Activated naive CD4-positive, alpha-beta T cell treated with anti-CD3 and anti-CD28 coated beads, Interleukin-2, amount 50 U/mL, for 24 hours (primary cell): ENCODE measurements around the gene CHN2.

ENCODE experiments used
- H3K27ac Mint-ChIP-seq: one replicate; pipeline ENCODE4 v1.8.0; 2021; ENCODE audit warnings: mild to moderate bottlenecking, mixed read lengths
- H3K27me3 Mint-ChIP-seq: one replicate; pipeline ENCODE4 v1.8.0; 2021; ENCODE audit warnings: mixed read lengths
- H3K36me3 Mint-ChIP-seq: one replicate; pipeline ENCODE4 v1.8.0; 2021; ENCODE audit warnings: mixed read lengths
- H3K4me1 Mint-ChIP-seq: one replicate; pipeline ENCODE4 v1.8.0; 2021; ENCODE audit warnings: mixed read lengths
- H3K4me3 Mint-ChIP-seq: one replicate; pipeline ENCODE4 v1.8.0; 2021; ENCODE audit warnings: mild to moderate bottlenecking, mixed read lengths
- H3K9me3 Mint-ChIP-seq: one replicate; pipeline ENCODE4 v1.8.0; 2021; ENCODE audit warnings: mixed read lengths

The CHN2 gene

DNA sequence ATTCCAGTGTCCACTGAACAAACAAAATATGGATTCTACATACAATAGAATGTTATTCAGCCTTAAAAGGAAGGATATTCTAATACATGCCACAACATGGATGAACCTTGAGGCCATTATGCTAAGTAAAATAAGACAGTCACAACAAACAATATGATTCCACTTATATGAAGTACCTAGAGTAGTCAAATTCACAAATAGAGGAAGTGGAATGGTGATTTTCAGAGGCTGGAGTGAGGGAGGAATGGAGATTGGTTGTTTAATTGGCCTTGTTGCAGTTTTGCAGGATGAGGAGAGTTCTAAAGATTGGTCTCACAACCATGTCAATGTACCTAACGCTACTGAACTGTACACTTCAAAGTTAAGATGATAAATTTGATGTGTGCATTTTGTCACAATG lies 119.6 kb downstream of the CHN2 start:
- H3K4me1 Mint-ChIP-seq = no peaks in the 10 kb centered on the region

DNA sequence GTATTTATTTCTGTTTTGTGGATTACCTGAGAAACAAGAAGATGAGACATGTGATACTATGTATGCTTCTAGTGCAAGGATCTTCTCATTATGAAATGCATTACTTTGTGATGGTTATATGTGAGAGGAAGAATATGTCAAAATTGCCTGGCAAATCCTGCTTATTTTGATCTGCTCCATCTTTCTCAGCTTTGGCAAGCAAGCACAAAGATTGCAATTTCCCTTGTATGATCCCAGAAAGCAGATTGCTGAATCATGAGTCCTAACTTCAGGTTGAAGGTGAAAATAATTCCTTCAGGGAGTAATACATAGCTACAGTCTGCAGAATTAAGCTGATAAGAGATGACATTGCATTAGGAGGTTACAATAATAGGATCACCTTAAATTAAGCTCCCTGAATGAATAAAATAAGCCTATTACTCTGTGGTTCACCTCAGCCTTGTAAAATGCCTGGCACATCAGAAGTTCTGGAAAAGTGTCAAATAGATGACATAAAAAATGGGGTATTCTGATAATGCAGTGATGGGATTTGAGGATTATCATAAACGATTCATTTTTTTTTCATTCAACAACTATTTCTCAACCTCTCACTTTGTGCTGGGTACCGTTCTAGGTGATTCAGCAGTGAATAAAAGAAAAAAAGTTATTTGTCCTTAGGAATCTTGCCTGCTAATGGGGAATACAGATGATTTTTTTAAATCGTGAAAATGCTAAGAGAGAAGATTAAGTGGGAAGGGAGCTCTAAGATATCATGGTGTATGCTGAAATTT lies 120.7 kb downstream of the CHN2 start:
- Mint-ChIP-seq H3K36me3 (no peaks in the 10 kb centered on the region), H3K9me3 (peaks cover 7% of the 10 kb centered on the region), H3K4me1 (no peaks in the 10 kb centered on the region), H3K4me3 (no peak overlapping the region), H3K27ac (no peak overlapping the region), H3K27me3 (peaks cover 1% of the 10 kb centered on the region)

More for the DNA sequence above, 119.6 kb downstream of the CHN2 start:
- Mint-ChIP-seq H3K27ac (no peak overlapping the region), H3K4me3 (no peak overlapping the region), H3K36me3 (no peaks in the 10 kb centered on the region), H3K27me3 (peaks cover 1% of the 10 kb centered on the region), H3K9me3 (peaks cover 7% of the 10 kb centered on the region)

DNA sequence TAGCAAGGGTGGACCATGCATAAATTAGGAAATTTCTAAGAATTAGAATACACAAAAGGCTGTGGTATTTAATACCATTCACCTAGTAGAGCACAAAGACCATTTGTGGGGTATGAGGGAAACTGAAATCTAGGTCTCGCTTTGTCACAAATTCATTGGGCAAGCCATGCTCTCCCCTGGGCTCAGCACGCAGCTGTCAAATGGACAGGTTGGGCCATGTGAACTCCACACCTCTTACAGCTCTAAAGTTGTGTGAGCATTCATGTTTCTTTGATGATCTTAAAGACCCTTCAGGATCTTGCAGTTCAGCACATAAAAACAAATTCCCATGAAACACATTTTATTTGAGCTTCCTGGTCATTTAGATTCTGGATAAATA lies 121.3 kb downstream of the CHN2 start:
- peaks cover 7% of the 10 kb centered on the region for H3K9me3 Mint-ChIP-seq
- H3K36me3 Mint-ChIP-seq = no peaks in the 10 kb centered on the region
- no peak overlapping the region for H3K27ac Mint-ChIP-seq
- H3K27me3 Mint-ChIP-seq = peaks cover 1% of the 10 kb centered on the region
- no peak overlapping the region for H3K4me3 Mint-ChIP-seq
- H3K4me1 Mint-ChIP-seq = no peaks in the 10 kb centered on the region

DNA sequence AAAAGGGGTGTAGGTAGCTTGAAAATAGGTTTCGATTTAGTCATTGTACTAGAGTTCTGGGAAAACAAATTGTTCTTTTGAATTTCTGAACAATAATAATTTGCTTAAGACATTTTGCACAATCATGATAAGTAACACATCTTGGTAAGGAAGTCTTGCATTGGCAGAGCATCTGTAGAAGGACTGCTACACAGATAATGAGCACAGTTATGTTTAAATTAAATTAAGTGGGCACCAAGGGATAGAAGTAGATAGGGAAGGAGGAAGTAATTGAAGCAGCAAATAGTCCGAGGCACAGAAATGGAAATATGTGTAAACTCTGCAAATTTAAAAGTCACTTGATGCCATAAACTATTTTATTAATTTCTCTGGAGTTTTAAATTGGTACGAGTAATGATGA lies 122.4 kb downstream of the CHN2 start:
- H3K36me3 Mint-ChIP-seq = no peaks in the 10 kb centered on the region
- H3K4me3 Mint-ChIP-seq = no peak overlapping the region
- peaks cover 3% of the 10 kb centered on the region for H3K9me3 Mint-ChIP-seq
- H3K4me1 Mint-ChIP-seq = no peaks in the 10 kb centered on the region
- no peaks in the 10 kb centered on the region for H3K27me3 Mint-ChIP-seq
- H3K27ac Mint-ChIP-seq = no peak overlapping the region

DNA sequence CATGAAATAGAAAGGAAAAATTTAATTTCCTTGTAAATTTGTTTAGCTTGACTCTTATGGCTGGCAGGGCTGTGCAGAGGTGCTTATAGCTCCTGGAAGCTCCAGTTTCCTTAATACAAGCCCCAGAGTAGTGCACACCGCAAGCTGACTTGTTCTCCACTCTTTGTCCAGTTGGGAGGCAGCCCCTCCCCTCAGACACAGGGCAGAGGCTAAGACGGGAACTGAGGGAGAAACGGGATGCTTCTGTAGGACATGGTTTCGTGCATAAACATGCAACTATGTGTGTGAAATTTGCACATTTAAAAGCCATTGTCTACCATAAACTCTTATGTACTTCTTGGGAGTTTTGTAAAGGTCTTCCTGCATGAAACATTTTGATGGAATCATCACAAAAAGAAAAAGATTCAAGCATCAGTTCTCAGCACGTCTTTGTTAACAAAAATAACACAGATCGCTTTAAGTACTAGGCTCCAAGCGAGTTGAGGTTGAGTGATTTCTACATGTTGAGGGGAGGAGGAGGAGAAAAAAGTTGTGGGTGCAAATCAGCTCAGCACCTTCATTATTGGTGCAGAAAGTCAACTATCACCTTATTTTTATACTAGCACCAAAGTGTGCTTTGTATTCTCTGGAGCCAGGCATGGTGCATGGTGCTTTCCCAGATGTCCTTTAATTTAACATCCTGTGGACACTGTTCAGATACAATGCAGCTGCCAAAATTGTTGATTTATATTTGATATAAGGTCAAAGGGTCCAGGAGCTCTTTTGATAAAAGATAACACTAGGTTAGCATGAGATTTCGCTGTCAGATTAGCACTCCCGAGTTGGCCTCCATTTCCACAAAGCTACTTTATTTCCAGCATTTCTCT lies 124.5 kb downstream of the CHN2 start:
- H3K36me3 Mint-ChIP-seq = no peaks in the 10 kb centered on the region
- no peak overlapping the region for H3K4me3 Mint-ChIP-seq
- no peaks in the 10 kb centered on the region for H3K9me3 Mint-ChIP-seq
- H3K27ac Mint-ChIP-seq = no peak overlapping the region
- H3K4me1 Mint-ChIP-seq = no peaks in the 10 kb centered on the region
- no peaks in the 10 kb centered on the region for H3K27me3 Mint-ChIP-seq

DNA sequence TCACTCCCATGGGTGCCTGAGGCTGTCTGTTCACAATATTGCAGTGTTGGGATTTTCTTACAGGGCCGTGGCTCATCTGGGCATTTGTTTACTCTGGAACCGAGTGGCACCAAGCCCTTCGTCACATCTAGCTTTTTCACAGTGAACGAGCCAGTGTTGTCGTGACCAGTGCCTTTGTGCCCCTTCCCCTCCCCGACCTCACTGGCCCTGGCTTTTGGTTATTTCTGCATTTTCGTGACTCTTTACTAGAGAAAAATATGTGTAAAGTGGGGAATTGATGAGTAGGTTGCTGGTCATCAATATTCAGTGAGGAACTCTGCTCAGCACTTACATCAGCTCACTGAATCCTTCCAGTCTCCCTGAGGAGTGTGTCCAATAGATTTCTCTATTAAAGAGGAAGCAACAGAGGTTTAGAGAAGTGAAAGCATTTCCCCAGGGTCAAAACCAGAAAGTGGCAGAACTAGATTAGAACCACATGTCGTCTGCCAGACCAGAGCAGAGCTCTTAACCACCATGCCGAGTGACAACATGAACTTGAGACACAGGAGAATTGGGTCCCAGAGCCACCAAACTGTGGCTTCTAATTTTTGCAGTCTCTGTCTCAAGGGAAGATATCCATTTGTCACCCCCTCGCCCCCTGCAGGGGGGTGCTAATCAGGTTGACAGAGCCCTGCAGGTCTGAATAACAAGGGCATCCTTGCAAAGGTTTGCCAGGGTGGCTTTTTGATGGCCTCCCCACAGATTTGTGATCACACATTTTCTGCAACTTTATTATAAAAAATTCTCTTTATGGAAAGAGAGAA lies 125.3 kb downstream of the CHN2 start:
- no peaks in the 10 kb centered on the region for H3K9me3 Mint-ChIP-seq
- no peak overlapping the region for H3K4me3 Mint-ChIP-seq
- no peaks in the 10 kb centered on the region for H3K27me3 Mint-ChIP-seq
- H3K36me3 Mint-ChIP-seq = no peaks in the 10 kb centered on the region
- no peaks in the 10 kb centered on the region for H3K4me1 Mint-ChIP-seq
- H3K27ac Mint-ChIP-seq = no peak overlapping the region

- no peak overlapping the region for H3K27ac Mint-ChIP-seq
- no peaks in the 10 kb centered on the region for H3K9me3 Mint-ChIP-seq
- H3K4me1 Mint-ChIP-seq = no peaks in the 10 kb centered on the region
Measured at GRCh38 chr7:29320577-29320976, 126.0 kb downstream of the CHN2 start.

DNA sequence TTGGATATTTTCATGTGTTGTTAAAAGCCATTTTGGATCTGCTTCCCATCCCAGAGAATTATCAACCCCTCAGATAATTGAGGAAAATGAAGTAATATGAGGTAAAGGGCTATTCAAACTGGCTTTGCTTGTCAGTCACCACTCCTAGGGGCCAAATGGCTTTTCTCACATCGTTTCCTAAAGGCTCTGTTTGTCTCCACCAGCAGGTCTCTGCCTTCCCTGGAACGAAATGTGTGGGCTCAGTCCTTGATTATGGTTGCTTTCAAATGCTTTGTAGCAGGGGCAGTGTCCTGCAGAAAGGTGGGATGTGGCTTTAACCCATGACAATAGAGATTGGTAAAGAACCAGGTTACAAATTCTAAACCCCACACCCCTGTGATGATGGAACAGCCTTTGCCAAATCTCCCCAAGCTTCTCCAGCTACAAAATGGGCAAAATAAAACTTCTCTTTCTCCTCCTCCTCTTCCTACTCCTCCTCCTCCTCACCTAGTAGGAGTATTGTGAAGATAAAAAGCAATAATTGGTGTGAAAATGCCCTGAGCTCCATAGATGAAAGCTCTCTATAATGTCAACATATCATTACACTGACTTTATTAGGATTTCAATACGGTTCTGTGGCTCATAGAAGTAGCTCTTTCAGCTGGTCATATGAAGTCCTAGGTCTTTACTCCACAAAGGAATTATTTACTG lies 127.6 kb downstream of the CHN2 start:
- H3K9me3 Mint-ChIP-seq = peaks cover 5% of the 10 kb centered on the region
- H3K27me3 Mint-ChIP-seq = peaks cover 4% of the 10 kb centered on the region
- no peaks in the 10 kb centered on the region for H3K36me3 Mint-ChIP-seq
- no peak overlapping the region for H3K4me3 Mint-ChIP-seq
- no peaks in the 10 kb centered on the region for H3K4me1 Mint-ChIP-seq
- no peak overlapping the region for H3K27ac Mint-ChIP-seq

More at GRCh38 chr7:29320577-29320976, 126.0 kb downstream of the CHN2 start:
- H3K4me3 Mint-ChIP-seq = no peak overlapping the region
- H3K27me3 Mint-ChIP-seq = no peaks in the 10 kb centered on the region
- no peaks in the 10 kb centered on the region for H3K36me3 Mint-ChIP-seq

DNA sequence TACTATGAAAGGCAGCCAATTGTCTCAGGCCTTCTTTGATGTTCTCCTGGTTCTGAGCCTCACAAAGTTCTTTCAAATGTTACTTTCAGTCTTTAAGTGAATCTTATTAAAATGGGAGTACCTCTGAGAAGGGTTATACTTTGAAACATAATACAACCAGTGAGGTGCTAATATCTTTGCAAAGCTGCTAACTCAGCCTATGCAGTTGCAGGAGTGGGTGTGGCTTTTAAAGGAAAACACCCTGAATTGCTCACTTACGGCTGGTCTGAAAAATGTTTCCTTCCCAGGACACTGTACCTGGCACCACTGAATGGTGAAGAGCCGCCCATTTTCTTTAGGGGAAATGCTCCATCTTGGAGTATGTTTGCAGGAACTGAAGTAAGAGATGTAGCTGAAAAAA lies 130.9 kb downstream of the CHN2 start:
- no peaks in the 10 kb centered on the region for H3K4me1 Mint-ChIP-seq
- H3K4me3 Mint-ChIP-seq = no peak overlapping the region
- peaks cover 5% of the 10 kb centered on the region for H3K27me3 Mint-ChIP-seq
- H3K36me3 Mint-ChIP-seq = no peaks in the 10 kb centered on the region
- H3K9me3 Mint-ChIP-seq = peaks cover 5% of the 10 kb centered on the region
- H3K27ac Mint-ChIP-seq = no peak overlapping the region

DNA sequence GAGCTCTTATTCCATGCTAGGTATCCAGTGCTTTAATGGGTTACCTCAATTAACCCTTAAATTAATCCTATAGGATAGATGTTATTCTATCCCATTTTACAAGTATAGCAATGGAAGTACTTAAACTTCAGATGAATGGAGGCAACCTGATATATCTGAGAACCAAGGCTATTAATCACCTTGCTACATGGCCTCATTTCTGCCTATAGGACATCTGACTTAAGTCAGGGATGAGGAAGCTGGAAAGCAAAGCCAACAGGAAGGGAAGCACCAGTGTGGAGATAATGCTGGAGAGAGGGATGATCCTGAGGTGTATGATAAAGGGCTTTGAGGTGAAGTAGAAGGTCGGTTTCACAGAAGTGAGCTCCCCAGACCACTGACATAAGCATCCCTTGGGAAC lies 132.3 kb downstream of the CHN2 start:
- Mint-ChIP-seq H3K9me3 (peaks cover 5% of the 10 kb centered on the region), H3K4me3 (no peak overlapping the region), H3K27ac (no peak overlapping the region), H3K27me3 (peaks cover 5% of the 10 kb centered on the region), H3K36me3 (no peaks in the 10 kb centered on the region), H3K4me1 (no peaks in the 10 kb centered on the region)

- H3K9me3 Mint-ChIP-seq = peaks cover 5% of the 10 kb centered on the region
- no peak overlapping the region for H3K4me3 Mint-ChIP-seq
- H3K36me3 Mint-ChIP-seq = no peaks in the 10 kb centered on the region
Measured at GRCh38 chr7:29327455-29327854, 132.9 kb downstream of the CHN2 start.

GRCh38 chr7:29328045-29328444 lies 133.5 kb downstream of the CHN2 start:
- H3K27ac Mint-ChIP-seq = no peak overlapping the region
- H3K4me1 Mint-ChIP-seq = no peaks in the 10 kb centered on the region
- peaks cover 5% of the 10 kb centered on the region for H3K27me3 Mint-ChIP-seq
- H3K4me3 Mint-ChIP-seq = no peak overlapping the region
- H3K9me3 Mint-ChIP-seq = peaks cover 5% of the 10 kb centered on the region
- H3K36me3 Mint-ChIP-seq = no peaks in the 10 kb centered on the region

More at GRCh38 chr7:29327455-29327854, 132.9 kb downstream of the CHN2 start:
- Mint-ChIP-seq H3K27ac (no peak overlapping the region), H3K4me1 (no peaks in the 10 kb centered on the region), H3K27me3 (peaks cover 5% of the 10 kb centered on the region)

- peaks cover 5% of the 10 kb centered on the region for H3K27me3 Mint-ChIP-seq
Measured at GRCh38 chr7:29328811-29329210, 134.2 kb downstream of the CHN2 start.

GRCh38 chr7:29329686-29330085 lies 135.1 kb downstream of the CHN2 start:
- Mint-ChIP-seq H3K36me3 (no peaks in the 10 kb centered on the region), H3K27me3 (peaks cover 5% of the 10 kb centered on the region), H3K9me3 (peaks cover 5% of the 10 kb centered on the region), H3K4me3 (no peak overlapping the region), H3K27ac (no peak overlapping the region), H3K4me1 (no peaks in the 10 kb centered on the region)

More at GRCh38 chr7:29328811-29329210, 134.2 kb downstream of the CHN2 start:
- Mint-ChIP-seq H3K9me3 (peaks cover 5% of the 10 kb centered on the region), H3K4me3 (no peak overlapping the region), H3K36me3 (no peaks in the 10 kb centered on the region), H3K27ac (no peak overlapping the region), H3K4me1 (no peaks in the 10 kb centered on the region)

DNA sequence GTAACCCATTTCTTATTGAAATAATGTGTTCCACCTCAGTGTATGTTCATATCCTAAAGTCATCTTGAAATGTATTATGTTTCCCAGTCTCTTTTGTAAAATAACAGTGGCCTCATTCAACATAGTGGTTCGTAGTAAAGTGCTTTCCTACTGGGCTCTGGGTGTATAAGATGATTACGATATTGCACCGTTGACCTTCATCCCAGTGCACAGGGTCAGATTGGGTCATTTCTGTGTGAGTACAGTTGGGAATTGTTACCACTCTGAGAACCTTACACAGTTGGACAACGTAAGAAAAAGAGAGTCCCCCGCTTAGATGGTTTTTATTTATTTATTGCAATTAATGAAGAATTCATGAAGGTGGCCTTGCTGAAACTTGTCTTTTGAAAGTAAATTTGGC lies 135.6 kb downstream of the CHN2 start:
- Mint-ChIP-seq H3K36me3 (no peaks in the 10 kb centered on the region), H3K4me3 (no peak overlapping the region), H3K9me3 (peaks cover 5% of the 10 kb centered on the region), H3K27me3 (peaks cover 5% of the 10 kb centered on the region), H3K4me1 (no peaks in the 10 kb centered on the region), H3K27ac (no peak overlapping the region)
